Sigmoid colon (tissue), 7 donors: ENCODE measurements around the gene CAMK1G. TPM values are rescaled to one million over a fixed set of nuclear protein-coding genes. Genes with fewer than 3 reads are reported as not detected.
A peak's percentile ranks its signal among the peaks of the same experiment; 100 is the strongest.

Source experiments
- DNase-seq: peaks from one replicate; pipeline ENCODE4 v3.0.0-alpha.2; 2019
- H3K27ac ChIP-seq, 4 donors: fragments of 200-600 bp; sonication (generic); one replicate each; pipeline ENCODE4 v1.5.1; 2016 to 2019; ENCODE audit warnings: mild to moderate bottlenecking in 1 of 4
- H3K27me3 ChIP-seq, 3 donors: fragments of 200-600 bp; sonication (generic); one replicate each; pipeline ENCODE4 v1.5.1; 2019; ENCODE audit warnings: mild to moderate bottlenecking in 1 of 3
- H3K36me3 ChIP-seq, 4 donors: fragments of 200-600 bp; sonication (generic); one replicate each; pipeline ENCODE4 v1.5.1; 2016 to 2019
- H3K4me1 ChIP-seq, 4 donors: fragments of 200-600 bp; sonication (generic); one replicate each; pipeline ENCODE4 v1.5.1; 2017 to 2019
- H3K4me3 ChIP-seq, 4 donors: fragments of 200-600 bp; sonication (generic); one replicate each; pipeline ENCODE4 v1.5.1; 2017 to 2019; ENCODE audit warnings: mild to moderate bottlenecking in 2 of 4, moderate library complexity in 1 of 4
- H3K9me3 ChIP-seq, 4 donors: fragments of 200-600 bp in 3 of 4; sonication (generic) in 3 of 4; one replicate each; pipeline versions ENCODE4 v1.5.1 to v1.6.1; 2013 to 2019
- CTCF ChIP-seq, 4 experiments: fragments of 450-650 bp in 3 of 4; fragments of 200-600 bp in 1 of 4; IDR thresholded peaks; one replicate each; pipeline ENCODE4 v1.5.1; 2016 to 2019; ENCODE audit warnings: antibody characterized with exemption in 4 of 4, mild to moderate bottlenecking in 3 of 4, moderate library complexity in 2 of 4
- EP300 ChIP-seq, 4 donors: sonication (generic); formaldehyde crosslinking; IDR thresholded peaks; one replicate each; pipeline ENCODE4 v1.6.1; 2017; ENCODE audit warnings: antibody characterized with exemption in 4 of 4
- POLR2A ChIP-seq, 2 donors: fragments of 450-650 bp; IDR thresholded peaks; one replicate each; pipeline ENCODE4 v1.6.1; 2016; ENCODE audit warnings: antibody characterized with exemption in 2 of 2, mild to moderate bottlenecking in 2 of 2, moderate library complexity in 2 of 2
- POLR2AphosphoS5 ChIP-seq, 4 donors: sonication (generic); formaldehyde crosslinking; IDR thresholded peaks; one replicate each; pipeline ENCODE4 v1.6.1; 2017; ENCODE audit warnings: antibody characterized with exemption in 4 of 4
- WGBS, 2 donors: extraction: QIAGEN DNeasy Blood & Tissue Kit; methylation state at CpG; one replicate each; pipeline ENCODE4 v1.1.7; 2013; 5-methylcytosine and 5-hydroxymethylcytosine counted together
- intact Hi-C: fragments of 100-400 bp; cut with DNase I; formaldehyde crosslinking; loops from one replicate; pipeline ENCODE4 v1.15.1; 2023
- polyA plus RNA-seq, 3 donors: library from polyadenylated mRNA; stranded (reverse); fragments of 200-250 nt; gene quantifications; one replicate each; pipeline ENCODE4 v1.2.3, GENCODE V29; 2013
- total RNA-seq, 4 donors: library from RNA; depleted of rRNA; stranded (reverse); fragments of >200 nt; gene quantifications; one replicate each; pipeline ENCODE4 v1.1.0, GENCODE V29; 2016
- donor health status: healthy with polysubstance abuse.
- donor health status: Bipolar disorder and iron deficiency.
- donor health status: healthy.

The CAMK1G gene
- total and polyA plus RNA-seq, 7 donors = 0.16 to 1.4 (median 0.48) TPM; not detected in 2

GRCh38 chr1:209655411-209656231, 72.1 kb downstream of the CAMK1G start:
- intact Hi-C loops = no loop called here
- H3K4me3 ChIP-seq = no peak overlapping the region
- no peak for DNase-seq
- peaks cover 0 to 21% (median 14%) of the 10 kb centered on the region in 4 donors for H3K4me1 ChIP-seq
- no peaks in the 10 kb centered on the region for H3K27me3 ChIP-seq
- no peaks in the 10 kb centered on the region for H3K36me3 ChIP-seq
- 66 to 82% methylated on average over 9 of the region's 9 CpGs for whole genome bisulfite sequencing, 2 donors
- H3K9me3 ChIP-seq = no peaks in the 10 kb centered on the region
- TF ChIP-seq POLR2A (IDR thresholded peaks at IDR 0.05) (no peak), CTCF (IDR thresholded peaks at IDR 0.05) (no peak), POLR2AphosphoS5 (IDR thresholded peaks at IDR 0.05) (no peak), EP300 (IDR thresholded peaks at IDR 0.05) (no peak)
- no peak overlapping the region for H3K27ac ChIP-seq

GRCh38 chr1:209657140-209657879, 73.8 kb downstream of the CAMK1G start:
- intact Hi-C loops = no loop called here
- Histone ChIP-seq H3K36me3 (no peaks in the 10 kb centered on the region), H3K4me3 (no peak overlapping the region), H3K27me3 (no peaks in the 10 kb centered on the region), H3K9me3 (no peaks in the 10 kb centered on the region), H3K27ac (no peak overlapping the region), H3K4me1 (peaks cover 0 to 10% (median 5%) of the 10 kb centered on the region in 4 donors)
- no peak for TF ChIP-seq EP300 (IDR thresholded peaks at IDR 0.05)
- TF ChIP-seq CTCF (IDR thresholded peaks at IDR 0.05) = no peak
- WGBS, 2 donors = 80 to 89% methylated on average over 9 of the region's 9 CpGs
- no peak for DNase-seq

- Histone ChIP-seq H3K27me3 (no peaks in the 10 kb centered on the region), H3K9me3 (no peaks in the 10 kb centered on the region), H3K36me3 (no peaks in the 10 kb centered on the region), H3K27ac (no peak overlapping the region), H3K4me3 (no peak overlapping the region), H3K4me1 (peaks cover 0 to 7% (median 3%) of the 10 kb centered on the region in 4 donors)
- no peak for TF ChIP-seq CTCF (IDR thresholded peaks at IDR 0.05)
- no peak for TF ChIP-seq EP300 (IDR thresholded peaks at IDR 0.05)
- 77 to 96% methylated on average over 5 of the region's 5 CpGs for WGBS, 2 donors
- intact Hi-C loops = no loop called here
- DNase-seq = no peak
These were observed 74.4 kb downstream of the CAMK1G start for GRCh38 chr1:209657918-209658317.

GRCh38 chr1:209659909-209660308, 76.4 kb downstream of the CAMK1G start:
- no peak overlapping the region for H3K27ac ChIP-seq
- no peaks in the 10 kb centered on the region for H3K36me3 ChIP-seq
- no peaks in the 10 kb centered on the region for H3K9me3 ChIP-seq
- DNase-seq = no peak
- WGBS, 2 donors = 29 to 39% methylated on average over 5 of the region's 5 CpGs
- no peaks in the 10 kb centered on the region for H3K27me3 ChIP-seq
- H3K4me3 ChIP-seq = no peak overlapping the region
- no peaks in the 10 kb centered on the region for H3K4me1 ChIP-seq
- TF ChIP-seq POLR2AphosphoS5 (IDR thresholded peaks at IDR 0.05) (peak in 1 of 4 donors; percentile 39), EP300 (IDR thresholded peaks at IDR 0.05) (no peak), POLR2A (IDR thresholded peaks at IDR 0.05) (no peak), CTCF (IDR thresholded peaks at IDR 0.05) (no peak)
- intact Hi-C loops = no loop called here
